ENCODE results near the gene NFIX.

GRCh38 chr19:12985049-12985776 lies 10.1 kb upstream of the NFIX start:
- TF ChIP-seq CTCF (IDR thresholded peaks at IDR 0.05) (no peak), SIN3A (IDR thresholded peaks at IDR 0.05; ENCODE audit: borderline replicate concordance, insufficient read depth, low read depth, low read length) (no peak), POLR2AphosphoS5 (IDR thresholded peaks at IDR 0.05; ENCODE audit: low read depth, low read length) (no peak)

Data from Panc1 (cell line).